ENCODE data around the gene ACTC1.

- TF ChIP-seq POLR2A (IDR thresholded peaks at IDR 0.05; ENCODE audit: low read depth, low read length) (no peak), POLR2AphosphoS5 (IDR thresholded peaks at IDR 0.05; ENCODE audit: low read depth, low read length) (no peak)
These were observed 8.8 kb upstream of the ACTC1 start for GRCh38 chr15:34804113-34804512.
